NCI-H187 (cell line): ENCODE data around the gene SEMA4A.
"Not testable (repeated sequence)": the region's sequence is repeated elsewhere in the genome, so short reads cannot be mapped to it uniquely, and the experiment has no call there.

Experiments
- DNase-seq, 2 experiments: peaks; one replicate each; lab custom pipeline; 2025; lab: John Stamatoyannopoulos, UW

The SEMA4A gene

DNA sequence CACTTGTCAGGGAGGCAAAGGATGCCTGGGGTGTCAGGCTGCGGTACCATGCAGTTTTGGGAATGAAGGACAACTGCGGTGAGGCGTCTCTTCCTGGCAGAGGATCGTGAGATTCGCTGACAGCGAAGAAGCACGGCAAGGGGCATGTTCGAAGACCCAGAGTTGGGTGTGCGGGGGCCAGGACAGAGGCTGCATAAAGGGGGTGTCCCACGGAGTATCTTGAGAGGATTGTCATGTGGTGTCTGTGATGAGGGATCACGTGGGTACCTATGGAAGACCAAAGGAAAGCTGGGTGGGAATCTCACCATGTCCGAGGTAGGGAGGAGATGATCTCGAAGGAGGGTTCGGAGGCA is 40.9 kb downstream of the SEMA4A start:
- no peak for DNase-seq

DNA sequence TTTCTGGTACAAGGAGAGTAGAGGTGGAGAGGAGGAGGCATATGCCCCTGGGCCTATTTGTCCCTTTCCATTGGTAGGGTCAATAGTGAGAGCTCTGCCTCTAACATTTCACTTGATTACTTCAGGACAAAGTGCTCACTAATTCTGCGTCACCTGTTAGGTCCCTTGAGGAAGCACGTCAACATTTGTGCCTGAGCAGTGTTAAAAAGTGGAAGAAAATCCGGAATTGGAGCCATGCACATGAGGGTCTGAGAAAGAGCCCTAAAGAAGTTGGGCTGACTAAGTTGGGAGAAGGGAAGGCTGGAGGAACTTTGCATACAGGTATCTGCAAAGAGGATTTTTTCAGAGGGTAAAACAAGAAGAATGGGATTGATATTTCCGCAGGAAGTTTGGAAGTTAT is 42.5 kb downstream of the SEMA4A start:
- no peak for DNase-seq

DNA sequence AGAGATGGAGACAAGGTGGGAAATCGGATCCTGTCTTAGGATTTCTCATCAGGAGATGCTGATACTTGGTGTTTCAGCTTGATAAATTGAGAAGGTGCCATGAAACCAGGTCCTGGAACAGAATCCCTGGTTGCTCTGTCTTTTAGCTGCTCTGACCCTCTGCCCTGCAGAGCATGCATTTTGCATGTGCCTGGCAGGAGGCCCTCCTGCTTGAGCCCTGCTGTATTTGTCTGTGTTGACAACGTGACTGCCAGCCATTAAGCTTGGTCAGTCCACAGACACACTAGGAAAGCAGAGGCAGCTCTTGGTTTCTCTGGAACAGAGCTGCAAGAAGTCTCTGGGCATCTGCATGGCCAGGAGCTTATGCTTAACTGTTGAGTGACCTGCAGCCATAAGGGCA is 43.1 kb downstream of the SEMA4A start:
- DNase-seq, result no peak

DNA sequence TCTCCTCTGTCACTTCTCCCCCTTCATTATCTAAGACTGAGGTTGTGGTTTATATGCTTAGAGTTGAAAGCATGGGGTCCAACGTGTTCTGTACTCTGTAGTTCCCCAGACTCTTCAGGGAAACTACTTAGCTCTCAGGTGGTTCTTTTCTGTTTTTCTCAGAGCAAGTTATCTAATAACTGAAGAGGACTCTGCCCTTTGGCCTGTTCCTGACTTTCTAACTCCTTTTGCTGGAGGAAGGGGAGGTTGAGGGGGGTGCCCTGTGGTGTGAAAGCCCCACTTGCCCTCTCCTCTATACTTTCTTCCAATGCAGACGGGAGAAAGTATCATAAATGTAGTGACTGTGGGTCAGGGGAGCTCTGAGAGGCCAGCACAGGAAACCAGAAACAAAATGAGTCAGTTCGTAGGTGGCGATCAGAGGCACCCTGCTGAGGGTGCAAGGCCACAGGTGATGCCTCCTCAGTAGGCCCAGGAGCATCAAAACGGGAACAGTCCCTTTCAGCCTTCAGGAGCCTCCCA is 45.5 kb downstream of the SEMA4A start:
- DNase-seq, result no peak

DNA sequence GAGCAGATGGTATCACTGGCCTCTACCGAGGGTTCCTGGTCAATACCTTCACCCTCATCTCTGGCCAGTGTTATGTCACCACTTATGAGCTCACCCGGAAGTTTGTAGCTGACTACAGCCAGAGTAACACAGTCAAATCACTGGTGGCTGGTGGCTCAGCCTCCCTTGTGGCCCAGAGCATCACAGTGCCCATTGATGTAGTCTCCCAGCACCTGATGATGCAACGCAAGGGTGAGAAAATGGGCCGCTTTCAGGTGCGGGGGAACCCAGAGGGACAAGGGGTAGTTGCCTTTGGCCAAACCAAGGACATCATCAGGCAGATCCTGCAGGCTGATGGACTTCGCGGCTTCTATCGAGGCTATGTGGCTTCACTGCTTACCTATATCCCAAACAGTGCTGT is 46.7 kb downstream of the SEMA4A start:
- DNase-seq, result no peak

DNA sequence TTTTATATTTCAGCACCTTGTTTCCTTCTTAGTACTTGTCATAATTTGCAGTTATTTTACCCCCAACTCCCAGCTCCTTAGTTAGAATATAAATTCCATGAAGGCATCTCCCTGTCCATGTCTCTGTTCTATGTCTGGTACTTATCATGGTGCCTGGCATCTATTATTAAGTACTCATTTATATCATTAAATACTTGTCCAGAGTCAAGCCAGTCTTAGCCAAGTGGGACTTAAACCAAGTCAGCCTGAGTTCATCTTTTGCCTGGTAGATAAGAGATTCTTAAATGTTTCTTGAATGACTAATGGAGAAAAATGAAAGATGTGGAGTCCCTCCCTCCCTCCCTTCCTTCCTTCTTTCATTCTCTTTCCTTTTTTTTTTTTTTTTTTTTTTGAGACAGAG is 49.9 kb downstream of the SEMA4A start:
- no peak for DNase-seq

DNA sequence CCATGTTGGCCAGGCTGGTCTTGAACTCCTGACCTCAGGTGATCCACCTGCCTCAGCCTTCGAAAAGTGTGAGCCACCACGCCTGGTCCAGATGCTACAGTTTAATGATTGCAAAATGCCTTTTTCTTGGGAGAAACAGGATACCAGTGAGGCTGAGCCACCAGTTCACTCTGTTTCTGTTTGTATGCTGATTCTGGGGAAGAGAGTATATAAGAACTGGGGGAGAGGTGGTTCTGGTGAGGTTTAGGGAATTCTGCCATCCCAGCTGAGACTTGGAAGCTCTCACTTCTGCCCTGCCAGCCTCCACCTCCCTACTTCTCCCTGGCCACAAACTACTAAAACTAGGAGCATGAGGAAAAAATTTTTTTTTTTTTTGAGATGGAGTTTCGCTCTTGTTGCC is 51.3 kb downstream of the SEMA4A start:
- no peak for DNase-seq

DNA sequence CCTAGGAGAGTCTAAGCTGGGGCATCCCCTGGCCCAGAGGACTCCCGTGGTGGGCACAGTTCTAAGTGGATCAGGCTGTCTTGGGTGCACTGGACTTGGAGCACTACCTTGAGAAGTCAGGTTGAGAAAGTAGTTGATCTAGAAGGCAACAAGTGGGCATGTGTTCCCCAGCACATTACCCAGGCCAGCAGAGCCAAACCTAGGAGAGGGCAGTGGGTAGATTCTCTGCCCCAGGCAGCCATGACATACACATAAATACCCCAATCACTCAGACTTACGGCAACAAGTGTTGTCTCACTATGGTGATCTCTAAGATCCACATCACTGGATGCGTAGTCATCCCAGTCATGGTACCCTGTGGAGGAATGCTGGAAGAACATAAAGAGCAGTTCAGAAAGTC is 57.9 kb downstream of the SEMA4A start:
- DNase-seq, result no peak

DNA sequence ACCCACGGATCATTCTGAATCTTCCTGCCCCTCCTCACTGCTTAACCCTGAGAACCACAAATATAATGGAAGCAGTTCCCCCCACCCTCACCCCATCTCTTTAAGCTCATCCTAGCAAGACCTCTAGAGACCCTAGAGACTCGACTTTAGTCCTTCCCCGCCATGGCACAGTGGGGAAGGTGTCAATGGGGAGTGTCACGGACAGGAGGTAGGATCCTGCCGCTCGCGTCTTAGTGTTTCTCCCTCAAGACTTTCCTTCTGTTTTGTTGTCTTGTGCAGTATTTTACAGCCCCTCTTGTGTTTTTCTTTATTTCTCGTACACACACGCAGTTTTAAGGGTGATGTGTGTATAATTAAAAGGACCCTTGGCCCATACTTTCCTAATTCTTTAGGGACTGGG is 58.7 kb downstream of the SEMA4A start:
- DNase-seq, result no peak

DNA sequence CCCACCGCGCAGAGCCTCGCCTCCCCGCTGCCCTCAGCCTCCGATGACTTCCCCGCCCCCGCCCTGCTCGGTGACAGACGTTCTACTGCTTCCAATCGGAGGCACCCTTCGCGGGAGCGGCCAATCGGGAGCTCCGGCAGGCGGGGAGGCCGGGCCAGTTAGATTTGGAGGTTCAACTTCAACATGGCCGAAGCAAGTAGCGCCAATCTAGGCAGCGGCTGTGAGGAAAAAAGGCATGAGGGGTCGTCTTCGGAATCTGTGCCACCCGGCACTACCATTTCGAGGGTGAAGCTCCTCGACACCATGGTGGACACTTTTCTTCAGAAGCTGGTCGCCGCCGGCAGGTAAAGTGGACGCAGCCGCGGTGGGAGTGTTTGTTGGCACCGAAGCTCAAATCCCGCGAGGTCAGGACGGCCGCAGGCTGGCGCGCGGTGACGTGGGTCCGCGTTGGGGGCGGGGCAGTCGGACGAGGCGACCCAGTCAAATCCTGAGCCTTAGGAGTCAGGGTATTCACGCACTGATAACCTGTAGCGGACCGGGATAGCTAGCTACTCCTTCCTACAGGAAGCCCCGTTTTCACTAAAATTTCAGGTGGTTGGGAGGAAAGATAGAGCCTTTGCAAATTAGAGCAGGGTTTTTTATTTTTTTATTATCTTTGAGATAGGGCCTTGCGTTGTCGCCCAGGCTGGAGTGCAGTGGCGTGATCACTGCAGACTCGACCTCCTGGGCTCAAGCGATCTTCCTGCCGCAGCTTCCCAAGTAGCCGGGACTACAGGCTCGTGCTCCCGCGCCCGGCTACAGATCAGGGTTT is 59.7 kb downstream of the SEMA4A start, which contains the start of gene PMF1:
PMF1 (plus strand) TSS at position 175 of the 811 bp plus-strand sequence; CDS start at position 184, 9 bp downstream.
- DNase-seq, result peak; percentile 99 to 100

DNA sequence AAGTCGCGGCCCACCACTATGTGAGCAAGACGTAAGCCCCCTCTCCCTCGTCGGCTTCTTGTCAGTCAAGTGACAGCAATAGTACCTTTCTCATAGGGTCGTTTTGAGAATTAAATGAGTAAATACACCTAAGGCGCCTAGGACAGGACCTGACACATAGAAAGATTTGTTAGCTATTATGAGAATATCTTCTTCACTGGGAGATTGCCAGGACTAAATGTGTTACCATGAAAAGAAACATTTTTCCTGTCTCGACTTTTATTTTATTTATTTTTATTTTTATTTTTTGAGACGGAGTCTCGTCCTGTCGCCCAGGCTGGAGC is 60.2 kb downstream of the SEMA4A start:
- DNase-seq, result no peak

DNA sequence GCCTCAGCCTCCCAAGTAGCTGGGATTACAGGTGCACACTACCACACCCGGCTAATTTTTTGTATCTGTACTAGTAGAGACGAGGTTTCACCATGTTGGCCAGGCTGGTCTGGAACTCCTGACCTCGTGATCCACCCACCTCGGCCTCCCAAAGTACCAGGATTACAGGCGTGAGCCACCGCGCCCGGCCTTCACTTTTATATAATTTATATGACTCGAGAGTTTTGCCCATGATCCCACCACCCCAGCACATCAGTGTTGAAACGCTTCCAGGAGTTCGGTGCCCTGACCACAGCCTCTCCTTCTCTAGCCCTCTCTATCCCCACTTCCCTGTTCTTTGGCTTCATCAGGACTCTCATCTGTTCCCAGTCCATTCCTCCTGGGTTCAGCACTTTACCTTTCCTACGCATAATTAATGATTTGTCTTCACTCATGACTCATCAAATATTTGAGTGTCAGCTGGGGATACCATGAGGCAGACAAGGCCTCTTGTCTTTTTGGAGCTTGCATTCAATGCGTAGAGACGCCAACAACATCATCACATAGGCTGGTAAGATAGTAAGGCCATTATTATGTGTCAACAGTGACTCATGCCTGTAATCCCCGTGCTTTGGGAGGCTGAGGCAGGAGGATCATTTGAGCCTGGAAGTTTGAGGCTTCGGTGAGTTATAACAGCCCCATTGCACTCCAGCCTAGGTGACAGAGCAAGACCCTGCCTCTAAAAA is 60.8 kb downstream of the SEMA4A start:
- no peak for DNase-seq

DNA sequence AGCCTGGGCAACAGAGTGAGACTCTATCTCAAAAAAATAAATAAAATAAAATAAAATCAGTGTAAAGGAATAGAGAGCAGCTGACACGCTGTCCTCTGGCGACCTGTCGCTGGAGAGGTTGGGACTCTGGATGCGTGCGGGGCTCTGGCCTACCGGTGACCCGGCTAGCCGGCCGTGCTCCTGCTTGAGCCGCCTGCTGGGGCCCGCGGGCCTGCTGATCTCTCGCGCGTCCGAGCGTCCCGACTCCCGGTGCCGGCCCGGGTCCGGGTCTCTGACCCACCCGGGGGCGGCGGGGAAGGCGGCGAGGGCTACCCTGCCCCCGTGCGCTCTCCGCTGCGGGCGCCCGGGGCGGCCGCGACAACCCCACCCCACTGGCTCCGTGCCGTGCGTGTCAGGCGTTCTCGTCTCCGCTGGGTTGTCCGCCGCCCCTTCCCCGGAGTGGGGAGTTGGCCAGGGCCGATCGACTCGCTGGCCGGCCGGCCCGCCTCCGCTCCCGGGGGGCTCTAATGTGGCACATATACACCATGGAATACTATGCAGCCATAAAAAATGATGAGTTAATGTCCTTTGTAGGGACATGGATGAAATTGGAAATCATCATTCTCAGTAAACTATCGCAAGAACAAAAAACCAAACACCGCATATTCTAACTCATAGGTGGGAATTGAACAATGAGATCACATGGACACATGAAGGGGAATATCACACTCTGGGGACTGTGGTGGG is 63.1 kb downstream of the SEMA4A start:
- DNase-seq, result not testable (repeated sequence)

DNA sequence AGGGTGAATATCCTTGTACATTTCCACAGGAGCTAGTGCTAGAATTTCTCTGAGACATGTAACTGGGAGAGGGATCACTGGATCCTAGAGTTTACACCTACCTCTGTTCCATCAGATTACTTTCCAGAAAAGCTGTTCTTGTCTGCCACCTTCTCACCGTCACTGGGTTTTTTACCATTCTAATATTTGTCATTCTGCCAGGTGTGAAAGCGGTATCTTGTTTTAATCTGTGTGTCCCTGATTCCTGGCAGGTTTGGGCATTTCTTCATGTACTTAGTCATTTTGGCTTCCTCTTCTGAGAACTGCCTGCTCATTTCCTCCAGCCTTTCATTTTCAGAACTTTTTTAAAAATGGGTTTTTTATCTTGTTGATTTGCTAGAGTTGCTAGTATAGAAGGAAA is 64.5 kb downstream of the SEMA4A start:
- no peak for DNase-seq

DNA sequence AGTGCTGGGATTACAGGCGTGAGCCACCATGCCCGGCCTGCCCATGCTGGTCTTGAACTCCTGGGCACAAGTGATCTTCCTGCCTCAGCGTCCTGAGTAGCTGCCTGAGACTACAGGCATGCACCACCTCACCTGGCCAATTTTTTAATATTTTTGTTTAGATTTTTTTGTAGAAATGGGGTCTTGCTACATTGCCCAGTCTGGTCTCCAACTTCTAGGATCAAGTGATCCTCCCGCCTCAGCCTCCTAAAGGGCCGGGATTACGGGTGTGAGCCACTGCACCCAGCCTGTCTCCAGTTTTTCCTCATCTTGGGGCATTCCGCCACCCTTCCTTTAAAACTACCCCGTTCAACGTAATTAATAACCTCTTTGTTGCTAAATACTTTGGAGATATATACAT is 66.8 kb downstream of the SEMA4A start:
- no peak for DNase-seq

DNA sequence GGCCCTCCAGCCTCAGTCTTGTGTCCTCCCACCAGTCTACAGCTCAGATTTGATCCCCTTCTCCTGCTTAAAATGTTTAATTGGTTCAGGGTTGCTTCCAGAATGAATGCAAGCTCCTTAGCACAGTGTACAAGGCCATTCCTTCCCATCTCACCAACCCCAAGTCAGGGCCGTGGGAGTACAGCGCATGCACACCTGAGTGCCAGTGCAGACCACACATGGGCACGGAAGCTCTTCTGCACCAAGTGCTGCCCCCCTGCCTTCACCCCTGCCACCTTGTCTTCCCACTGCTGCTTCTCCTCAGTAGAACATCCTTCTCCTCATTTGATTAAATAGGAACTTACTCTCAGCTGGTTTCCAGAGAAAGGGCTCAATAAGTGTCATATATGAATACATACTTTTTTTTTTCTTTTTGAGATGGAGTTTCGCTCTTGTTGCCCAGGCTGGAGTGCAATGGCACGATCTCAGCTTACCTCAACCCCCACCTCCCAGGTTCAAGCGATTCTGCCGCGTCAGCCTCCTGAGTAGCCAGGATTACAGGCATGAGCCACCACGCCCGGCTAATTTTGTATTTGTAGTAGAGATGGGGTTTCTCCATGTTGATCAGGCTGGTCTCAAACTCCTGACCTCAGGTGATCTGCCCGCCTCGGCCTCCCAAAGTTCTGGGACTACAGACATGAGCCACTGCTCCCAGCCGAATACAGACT is 68.8 kb downstream of the SEMA4A start:
- no peak for DNase-seq

DNA sequence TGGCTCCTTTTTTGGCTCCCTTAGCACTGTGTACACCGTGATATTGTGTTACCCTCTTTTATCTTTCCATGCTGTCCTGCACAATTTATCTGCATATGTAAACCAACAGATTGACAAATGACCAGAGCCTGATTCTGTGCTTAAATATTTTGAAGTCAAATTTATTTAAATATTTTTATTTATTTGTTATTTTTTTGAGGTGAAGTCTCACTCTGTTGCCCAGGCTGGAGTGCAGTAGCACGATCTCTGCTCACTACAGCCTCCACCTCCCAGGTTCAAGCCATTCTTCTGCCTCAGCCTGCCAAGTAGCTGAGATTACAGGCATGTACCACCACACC is 72.3 kb downstream of the SEMA4A start:
- DNase-seq, result no peak

DNA sequence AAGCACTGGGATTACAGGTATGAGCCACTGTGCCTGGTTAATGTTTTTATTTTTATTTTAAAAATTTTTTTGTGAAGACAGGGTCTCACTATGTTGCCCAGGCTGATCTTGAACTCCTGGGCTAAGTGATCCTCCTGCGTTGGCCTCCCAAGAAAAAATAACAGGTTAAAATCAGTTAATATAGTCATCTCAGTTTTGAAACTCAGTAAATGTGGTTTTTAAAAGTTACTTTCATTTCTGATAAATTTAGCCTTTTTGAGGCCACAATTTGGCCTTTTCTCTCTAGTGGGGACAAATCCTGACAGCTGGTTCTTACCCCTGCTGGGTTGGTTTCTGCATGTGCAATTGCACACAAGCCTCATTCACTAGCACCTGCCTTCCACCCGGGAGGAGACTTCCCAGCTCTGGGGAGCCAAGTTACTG is 72.7 kb downstream of the SEMA4A start:
- no peak for DNase-seq

DNA sequence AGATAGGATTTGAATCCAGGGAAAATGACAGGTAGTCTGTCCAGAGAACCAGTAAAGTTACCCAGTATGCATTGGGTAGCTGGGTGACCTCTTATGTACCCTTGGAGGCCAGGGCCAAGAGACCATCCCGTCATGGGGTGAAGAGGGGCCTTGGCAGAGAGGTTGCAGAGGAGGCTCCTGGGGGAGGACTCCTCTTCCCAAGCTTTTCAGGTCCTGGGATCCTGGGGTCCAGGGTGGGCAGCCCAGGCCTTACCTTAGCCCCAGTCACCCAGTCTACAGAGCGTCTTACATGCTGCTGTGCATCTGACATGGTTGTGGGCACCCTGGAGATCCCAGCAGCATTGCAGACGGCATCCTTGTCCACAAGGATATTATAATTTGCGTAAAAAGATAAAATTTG is 73.4 kb downstream of the SEMA4A start:
- DNase-seq, result no peak
